Progenitor cell of endocrine pancreas (in vitro differentiated cells): ENCODE data around the gene CD19. TPM values are rescaled to one million over a fixed set of nuclear protein-coding genes. Genes with fewer than 3 reads are reported as not detected.
A peak's percentile ranks its signal among the peaks of the same experiment; 100 is the strongest.

Source experiments
- DNase-seq: peaks from one replicate; pipeline ENCODE4 v3.0.0; 2021; ENCODE audit warnings: low spot score; ENCODE audit not compliant: unreplicated experiment
- H3K27ac Mint-ChIP-seq: 2 replicates; pipeline ENCODE4 v1.8.0; 2021; ENCODE audit warnings: mild to moderate bottlenecking, moderate library complexity, mixed read lengths
- H3K27me3 Mint-ChIP-seq: 2 replicates; pipeline ENCODE4 v1.8.0; 2021; ENCODE audit warnings: mixed read lengths
- H3K36me3 Mint-ChIP-seq: 2 replicates; pipeline ENCODE4 v1.8.0; 2022; ENCODE audit warnings: mixed read lengths; ENCODE audit not compliant: insufficient read depth
- H3K4me1 Mint-ChIP-seq: 2 replicates; pipeline ENCODE4 v1.8.0; 2021; ENCODE audit warnings: low read depth, mixed read lengths
- H3K4me3 Mint-ChIP-seq: 2 replicates; pipeline ENCODE4 v1.8.0; 2021; ENCODE audit warnings: low read depth, mild to moderate bottlenecking, moderate library complexity, mixed read lengths
- H3K9me3 Mint-ChIP-seq: 2 replicates; pipeline ENCODE4 v1.8.0; 2021; ENCODE audit warnings: low read depth, mixed read lengths
- total RNA-seq: library from RNA; stranded (reverse); gene quantifications from 2 replicates; pipeline ENCODE4 v1.2.1, GENCODE V29; 2021
- TF ChIP-seq, protein P1 (sequence below): fragments of 200-600 bp; sonication (generic); IDR thresholded peaks from one replicate; pipeline ENCODE4 v1.5.0; 2021; ENCODE audit warnings: antibody characterized with exemption, mild to moderate bottlenecking; ENCODE audit not compliant: unreplicated experiment

Gene CD19
- total RNA-seq, 1 donor from 2014 or later: not detected

DNA sequence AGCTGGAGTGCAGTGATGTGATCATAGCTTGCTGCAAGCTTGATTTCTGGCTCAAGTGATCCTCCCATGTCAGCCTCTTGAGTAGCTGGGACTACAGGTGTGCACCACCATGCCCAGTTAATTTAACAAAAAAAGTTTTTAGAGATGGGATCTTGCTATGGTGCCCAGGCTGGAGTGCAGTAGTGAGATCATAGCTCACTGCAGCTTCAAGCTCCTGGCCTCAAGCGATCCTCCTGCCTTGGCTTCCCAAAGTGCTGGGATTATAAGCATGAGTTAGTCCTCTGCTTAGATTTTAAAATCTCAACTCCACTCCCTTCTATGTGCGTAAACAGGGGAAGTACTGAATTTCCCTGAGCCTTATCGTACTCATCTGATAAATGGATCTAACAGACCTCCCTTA, 13.1 kb upstream of the CD19 start:
- Mint-ChIP-seq H3K27me3 (no peaks in the 10 kb centered on the region), H3K36me3 (peaks cover 11% of the 10 kb centered on the region), H3K4me1 (peaks cover 4% of the 10 kb centered on the region), H3K4me3 (no peak overlapping the region), H3K9me3 (no peaks in the 10 kb centered on the region), H3K27ac (no peak overlapping the region)
- TF ChIP-seq, protein P1, sequence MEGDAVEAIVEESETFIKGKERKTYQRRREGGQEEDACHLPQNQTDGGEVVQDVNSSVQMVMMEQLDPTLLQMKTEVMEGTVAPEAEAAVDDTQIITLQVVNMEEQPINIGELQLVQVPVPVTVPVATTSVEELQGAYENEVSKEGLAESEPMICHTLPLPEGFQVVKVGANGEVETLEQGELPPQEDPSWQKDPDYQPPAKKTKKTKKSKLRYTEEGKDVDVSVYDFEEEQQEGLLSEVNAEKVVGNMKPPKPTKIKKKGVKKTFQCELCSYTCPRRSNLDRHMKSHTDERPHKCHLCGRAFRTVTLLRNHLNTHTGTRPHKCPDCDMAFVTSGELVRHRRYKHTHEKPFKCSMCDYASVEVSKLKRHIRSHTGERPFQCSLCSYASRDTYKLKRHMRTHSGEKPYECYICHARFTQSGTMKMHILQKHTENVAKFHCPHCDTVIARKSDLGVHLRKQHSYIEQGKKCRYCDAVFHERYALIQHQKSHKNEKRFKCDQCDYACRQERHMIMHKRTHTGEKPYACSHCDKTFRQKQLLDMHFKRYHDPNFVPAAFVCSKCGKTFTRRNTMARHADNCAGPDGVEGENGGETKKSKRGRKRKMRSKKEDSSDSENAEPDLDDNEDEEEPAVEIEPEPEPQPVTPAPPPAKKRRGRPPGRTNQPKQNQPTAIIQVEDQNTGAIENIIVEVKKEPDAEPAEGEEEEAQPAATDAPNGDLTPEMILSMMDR: no peak
- no peak for DNase-seq

GRCh38 chr16:28923231-28923587, 8.6 kb upstream of the CD19 start:
- Mint-ChIP-seq H3K9me3 (no peaks in the 10 kb centered on the region), H3K4me1 (peaks cover 15% of the 10 kb centered on the region), H3K27me3 (no peaks in the 10 kb centered on the region), H3K36me3 (peaks cover 6% of the 10 kb centered on the region), H3K4me3 (peak overlapping the region; percentile 98), H3K27ac (peak overlapping the region; percentile 62)
- no peak for DNase-seq
- TF ChIP-seq, protein P1: no peak

- Mint-ChIP-seq H3K4me1 (peaks cover 15% of the 10 kb centered on the region), H3K27ac (peak overlapping the region; percentile 95), H3K27me3 (no peaks in the 10 kb centered on the region), H3K36me3 (peaks cover 6% of the 10 kb centered on the region), H3K4me3 (peak overlapping the region; percentile 98), H3K9me3 (no peaks in the 10 kb centered on the region)
- DNase-seq: no peak
- TF ChIP-seq, protein P1: no peak
These were observed 7.9 kb upstream of the CD19 start for GRCh38 chr16:28923652-28924398.

DNA sequence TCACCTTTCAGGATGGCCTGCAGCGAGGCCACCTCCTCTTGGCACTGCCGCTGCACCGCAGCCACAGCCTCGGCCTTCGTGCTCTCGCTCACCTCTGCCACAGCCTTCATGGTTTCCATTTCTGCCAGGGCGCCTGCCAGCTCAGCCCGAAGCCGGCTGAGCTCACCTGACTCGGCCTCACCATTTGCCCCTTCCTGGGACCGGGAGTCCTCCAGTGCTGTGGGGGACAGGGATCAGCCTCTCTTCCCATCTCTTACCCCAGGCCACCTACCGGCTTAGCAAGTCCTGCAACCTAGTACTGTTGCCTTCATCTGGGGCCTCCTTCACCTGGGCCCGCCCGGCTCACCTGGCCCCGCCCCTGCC, 7.4 kb upstream of the CD19 start:
- Mint-ChIP-seq H3K27me3 (no peaks in the 10 kb centered on the region), H3K4me3 (peak overlapping the region; percentile 98), H3K36me3 (peaks cover 6% of the 10 kb centered on the region), H3K4me1 (peaks cover 15% of the 10 kb centered on the region), H3K9me3 (no peaks in the 10 kb centered on the region), H3K27ac (peak overlapping the region; percentile 95)
- TF ChIP-seq, protein P1: peak; percentile 58
- DNase-seq: no peak

GRCh38 chr16:28924762-28925385, 6.9 kb upstream of the CD19 start, which contains the start of gene RABEP2:
TSS of gene RABEP2 (minus strand) at chr16:28925238. CDS start at chr16:28925163, 75 bp downstream.
- Mint-ChIP-seq H3K4me1 (peaks cover 15% of the 10 kb centered on the region), H3K27me3 (no peaks in the 10 kb centered on the region), H3K27ac (peak within 1 kb of the TSS; percentile 97), H3K9me3 (no peaks in the 10 kb centered on the region), H3K36me3 (peaks cover 4% of the 10 kb centered on the region), H3K4me3 (peak within 1 kb of the TSS; percentile 98)
- TF ChIP-seq, protein P1: peak; percentile 5
- peak; percentile 99 for DNase-seq
